Renal cortical epithelial cell (primary cell): Measurements from ENCODE around the gene ALS2CL. TPM values are rescaled to one million over a fixed set of nuclear protein-coding genes. Genes with fewer than 3 reads are reported as not detected.

Experiments
- DNase-seq: peaks from one replicate; pipeline ENCODE4 v3.0.0-alpha.2; 2011; ENCODE audit warnings: low read depth
- total RNA-seq: library from RNA; depleted of rRNA; stranded (reverse); fragments of >200 nt; gene quantifications from 2 replicates; pipeline ENCODE4 v1.2.3, GENCODE V29; 2014

The ALS2CL gene
- total RNA-seq, 1 donor from 2014 or later = 19.0 TPM

DNA sequence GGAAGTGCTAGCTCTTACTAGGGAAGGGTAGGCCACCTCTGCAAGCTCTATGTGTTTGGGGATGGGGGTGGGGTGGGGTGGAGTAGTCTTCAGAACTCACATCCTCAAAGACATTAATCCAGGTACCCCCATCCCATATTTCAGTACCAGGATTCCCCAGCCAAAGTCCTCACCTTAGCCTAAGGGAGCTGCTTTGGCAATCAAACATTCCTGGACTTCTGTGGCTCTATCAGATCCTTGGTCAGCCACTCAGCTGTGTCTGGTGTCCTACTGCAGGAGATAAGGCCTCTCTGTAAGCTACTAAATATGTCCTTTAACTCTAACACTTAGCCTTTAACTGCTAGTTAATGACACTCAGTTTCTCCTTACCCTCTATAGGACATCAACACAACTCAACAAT, 54.3 kb downstream of the ALS2CL start:
- DNase-seq = no peak

DNA sequence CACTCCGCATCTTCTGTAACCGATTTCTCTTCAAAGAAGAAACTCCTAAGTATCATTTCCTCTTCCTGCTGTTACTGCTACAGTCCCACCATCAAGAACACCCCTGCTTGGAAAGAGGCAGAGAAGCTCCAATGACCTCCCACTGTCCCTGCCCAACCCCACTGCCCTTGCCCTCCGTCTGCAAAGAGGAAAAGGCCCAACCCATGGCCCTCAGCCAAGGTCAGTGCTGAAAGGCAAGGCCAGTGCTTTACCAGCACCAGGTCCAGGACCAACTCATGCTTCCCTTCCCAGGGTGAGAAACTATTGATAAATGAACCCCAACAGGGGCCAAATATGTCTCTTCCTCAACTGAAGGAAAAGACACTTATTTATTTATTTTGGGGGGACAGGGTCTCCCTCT, 58.6 kb downstream of the ALS2CL start:
- DNase-seq = no peak

DNA sequence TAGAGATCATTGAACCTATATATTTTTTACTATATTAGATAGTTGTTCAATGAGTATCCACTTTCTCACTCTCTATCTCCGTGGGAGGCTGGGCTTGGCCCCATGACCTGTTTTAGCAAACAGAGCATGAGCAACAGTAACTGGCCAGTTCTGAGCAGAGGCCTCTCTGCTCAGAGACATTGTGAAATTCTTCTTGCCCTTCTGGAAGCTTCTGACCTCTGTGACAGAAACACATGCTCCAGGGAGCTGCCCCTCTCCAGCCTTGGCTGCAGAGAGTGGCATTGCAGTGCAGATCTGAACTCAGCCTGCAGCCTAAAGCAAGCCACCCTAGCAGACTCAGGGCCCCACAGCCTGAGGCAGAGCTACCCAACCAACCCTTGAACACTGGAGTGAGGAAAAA, 60.7 kb downstream of the ALS2CL start:
- DNase-seq = peak; percentile 66

DNA sequence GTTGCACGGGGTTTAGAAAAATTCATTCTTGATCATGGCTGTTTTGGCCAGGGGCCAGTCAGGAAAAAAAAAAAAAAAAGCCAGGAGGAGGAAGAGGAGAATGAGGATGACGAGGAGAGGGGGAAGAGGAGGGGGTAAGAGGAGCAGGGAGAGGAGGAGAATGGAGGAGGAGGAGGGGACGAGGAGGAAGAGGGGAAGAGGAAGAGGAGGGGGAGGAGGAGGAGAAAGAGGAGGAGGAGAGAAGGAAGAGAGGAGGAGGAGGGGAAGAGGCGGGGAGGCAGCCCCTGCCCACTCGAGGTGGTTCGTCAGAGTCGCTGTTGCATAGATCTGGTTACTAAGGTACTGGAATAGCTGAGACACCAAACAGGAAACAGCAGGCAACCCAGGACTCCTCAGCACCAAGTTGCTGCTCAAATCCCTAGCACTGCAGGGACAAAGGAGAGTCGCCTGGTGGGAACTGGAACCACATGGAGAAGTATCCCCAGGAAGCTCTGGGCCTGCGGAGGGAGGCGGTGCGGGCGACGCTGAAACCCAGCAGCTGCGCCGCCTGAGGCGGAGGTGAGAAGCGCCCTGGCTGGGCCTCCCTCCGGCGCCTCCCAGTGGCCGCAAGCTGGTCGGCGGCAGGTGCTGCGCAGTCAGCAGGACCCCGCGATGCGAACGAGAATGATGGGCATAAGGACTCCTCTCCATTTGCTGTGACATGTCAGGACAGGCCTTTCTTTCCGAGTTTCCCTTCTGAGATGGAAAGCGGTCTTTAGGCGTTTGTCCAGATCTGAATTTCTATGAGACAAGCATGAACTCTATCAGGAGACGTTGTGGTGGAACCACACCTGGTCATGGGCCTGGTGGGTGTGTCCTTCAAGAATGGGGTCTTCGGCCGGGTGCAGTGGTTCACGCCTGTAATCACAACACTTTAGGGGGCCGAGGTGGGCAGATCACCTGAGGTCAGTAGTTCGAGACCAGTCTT, 63.6 kb downstream of the ALS2CL start:
- DNase-seq = peak; percentile 61

DNA sequence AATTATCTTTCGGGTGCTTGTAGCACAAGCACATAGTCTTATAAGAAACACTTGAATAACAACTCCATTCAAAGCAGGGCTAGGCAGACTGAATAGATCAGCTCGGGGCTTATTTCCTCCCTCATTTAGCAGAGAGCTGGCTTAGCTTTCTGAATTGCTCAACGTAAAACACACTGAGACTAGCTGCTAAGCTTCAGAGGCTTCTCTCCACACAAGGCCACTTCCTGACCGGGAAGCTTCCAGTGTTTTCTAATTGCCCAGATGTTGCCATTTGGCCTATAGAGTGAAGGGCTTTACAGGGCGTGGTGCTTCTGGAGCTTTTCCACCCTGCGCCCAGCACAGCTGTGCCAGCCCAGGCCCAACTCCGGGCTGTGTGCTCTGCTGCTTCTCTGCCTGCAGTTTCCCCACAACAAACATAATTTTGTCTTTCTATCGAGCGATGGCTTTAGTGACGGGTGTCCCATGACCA, 64.5 kb downstream of the ALS2CL start:
- no peak for DNase-seq

DNA sequence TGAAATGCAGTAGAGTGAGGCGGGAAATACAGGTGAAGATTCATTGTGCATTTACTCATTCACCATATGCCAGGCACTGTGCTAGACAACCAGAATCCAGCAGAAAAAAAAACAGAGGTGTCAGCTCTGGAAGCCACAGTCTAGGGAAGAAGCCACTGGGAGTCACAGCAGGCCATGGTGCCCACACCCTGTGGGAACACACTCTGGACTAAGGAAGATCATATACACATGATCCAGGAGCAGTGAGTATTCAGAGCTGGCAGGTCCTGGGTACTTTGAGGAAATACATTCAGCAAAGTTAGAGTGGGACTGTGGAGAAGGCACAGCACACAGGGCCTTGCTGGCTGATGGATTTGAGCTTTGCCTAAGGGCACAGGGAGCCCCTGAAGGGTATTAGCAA, 66.4 kb downstream of the ALS2CL start:
- DNase-seq = no peak

DNA sequence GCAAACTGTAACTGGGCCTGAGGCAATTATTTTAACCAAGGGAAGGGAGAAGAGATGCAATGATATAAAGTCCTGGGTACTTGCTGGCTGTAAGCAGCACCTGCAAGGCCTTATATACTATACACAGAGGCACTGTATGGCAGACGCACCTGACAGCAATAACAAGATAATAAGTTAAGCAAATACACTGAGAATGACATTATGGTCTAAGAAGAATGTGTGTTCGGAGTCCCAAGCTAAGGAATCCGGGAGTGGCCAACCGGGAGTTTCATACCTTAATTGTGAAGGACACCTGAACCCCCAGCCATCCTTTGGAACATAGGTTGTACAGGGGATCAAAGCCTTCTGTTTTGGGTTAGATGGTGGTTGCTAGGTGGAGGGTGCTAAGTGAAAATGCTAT, 67.4 kb downstream of the ALS2CL start:
- DNase-seq = no peak

DNA sequence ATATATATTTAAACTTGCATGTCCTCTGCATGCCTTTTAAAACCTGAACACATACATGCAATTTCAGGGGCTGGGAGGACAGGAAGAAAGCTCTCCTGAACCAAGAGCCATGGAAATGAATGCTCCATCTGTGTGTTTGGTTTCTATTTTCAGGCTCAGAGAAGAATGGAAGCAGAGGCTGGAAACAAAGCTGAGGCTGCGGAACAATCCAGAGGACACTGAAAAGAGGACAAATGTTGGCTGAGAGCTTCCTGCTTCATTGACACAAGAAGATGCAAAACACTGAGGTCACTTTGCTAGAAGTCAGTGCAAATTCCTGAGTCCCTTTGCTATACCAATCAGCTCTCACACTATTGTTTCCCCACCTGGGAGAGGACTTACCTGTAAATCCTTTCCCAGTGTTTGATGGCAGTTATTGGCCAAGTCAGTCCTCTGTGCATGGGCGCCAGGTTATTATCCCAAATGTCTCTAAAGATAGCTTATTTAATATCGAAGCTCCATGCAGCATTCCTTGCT, 68.4 kb downstream of the ALS2CL start:
- no peak for DNase-seq

DNA sequence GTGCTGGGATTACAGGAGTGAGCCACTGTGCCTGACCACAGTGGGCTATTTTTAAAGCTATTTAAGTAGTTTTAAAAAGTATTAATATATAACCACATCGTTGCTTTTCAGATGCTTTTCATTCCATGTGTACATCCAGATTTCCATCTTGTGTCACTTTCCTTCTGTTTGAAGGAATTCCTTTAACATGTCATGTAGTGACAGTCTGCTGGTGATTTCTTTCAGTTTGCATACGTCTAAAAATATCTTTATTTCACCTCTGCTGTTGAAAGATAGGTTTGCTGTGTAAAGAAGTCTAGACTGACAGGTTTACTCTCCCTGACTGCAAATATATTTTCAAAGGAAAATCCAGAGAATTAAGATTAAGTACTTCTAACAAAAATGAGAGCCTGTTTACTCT, 68.9 kb downstream of the ALS2CL start:
- DNase-seq = no peak

DNA sequence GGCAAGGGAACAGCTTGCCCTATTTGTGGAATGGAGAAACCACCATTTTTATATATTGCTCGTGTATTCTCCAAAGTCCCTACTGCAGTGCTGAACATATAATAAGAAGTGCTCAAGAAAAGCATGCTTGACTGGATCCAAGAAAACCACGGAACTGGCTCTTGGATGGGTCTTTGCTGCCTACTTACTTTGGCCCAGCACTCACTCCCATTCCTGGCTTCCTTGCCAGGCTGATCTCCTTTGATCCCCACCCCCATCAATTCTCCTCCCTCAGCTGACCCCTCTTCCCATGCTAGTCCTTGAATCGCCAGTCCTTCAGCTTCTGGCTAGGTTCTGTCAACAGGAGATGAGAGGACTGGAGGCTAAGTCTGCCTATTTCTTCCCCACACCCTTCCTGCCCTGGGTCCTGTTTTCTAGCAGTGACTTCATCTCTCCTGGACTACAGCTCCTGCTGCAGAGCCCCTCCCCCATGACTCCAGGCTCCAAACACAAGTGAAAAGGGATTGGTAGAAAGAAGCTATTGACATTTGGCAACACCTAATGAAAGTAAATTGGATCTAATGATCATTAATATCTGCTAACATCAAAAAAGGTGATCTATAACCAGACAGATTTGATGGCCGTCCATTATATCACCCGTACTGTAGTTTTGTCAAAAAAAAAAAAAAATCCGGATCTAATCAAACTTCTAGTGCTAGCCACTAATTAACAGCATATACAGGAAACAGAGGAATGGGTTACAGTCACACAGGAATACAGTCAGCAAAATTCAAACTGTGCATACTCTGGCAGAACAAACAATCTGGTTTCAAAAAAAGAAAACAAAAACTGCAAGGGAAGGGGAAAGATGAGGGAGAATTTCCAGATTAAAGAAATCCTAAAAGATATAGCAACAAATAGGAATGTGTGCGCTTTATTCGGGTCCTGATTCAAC, 73.4 kb downstream of the ALS2CL start:
- DNase-seq = peak; percentile 71

Other genes starting within 250 kb of the ALS2CL start
- gene LTF, start 228.8 kb downstream of the ALS2CL start, total RNA-seq = 1.7 and 299 TPM in 2 replicates
- gene RTP3, start 195.7 kb downstream of the ALS2CL start, total RNA-seq = not detected in 2 replicates
- 0.17 and 0.45 TPM in 2 replicates for gene LRRC2, start 127.4 kb downstream of the ALS2CL start, total RNA-seq
- not detected in 2 replicates for gene FAM240A, start 81.2 kb downstream of the ALS2CL start, total RNA-seq
- 0.25 and 0.35 TPM in 2 replicates for gene TMIE, start 7.7 kb upstream of the ALS2CL start, total RNA-seq
- gene PRSS50, start 24.2 kb upstream of the ALS2CL start, total RNA-seq = 0.17 TPM in 1 of 2 replicates, not detected in the other
- gene MYL3, start 169.8 kb upstream of the ALS2CL start, total RNA-seq = 4.7 and 15.2 TPM in 2 replicates
- gene PTH1R, start 184.0 kb upstream of the ALS2CL start, total RNA-seq = 16.3 and 106 TPM in 2 replicates